Vagina (tissue), 2 donors: ENCODE measurements around the gene ZMIZ1.

Experiments used
- POLR2A ChIP-seq, 2 donors: fragments of 450-650 bp; IDR thresholded peaks; one replicate each; pipeline ENCODE4 v1.6.1; 2017; ENCODE audit warnings: antibody characterized with exemption in 2 of 2, mild to moderate bottlenecking in 2 of 2, moderate library complexity in 2 of 2
- TF ChIP-seq, protein P1 (sequence below), 3 experiments: fragments of 450-650 bp in 2 of 3; fragments of 200-600 bp in 1 of 3; sonication (generic) in 1 of 3; IDR thresholded peaks; one replicate each; pipeline ENCODE4 v1.5.1; 2017 to 2019; ENCODE audit warnings: antibody characterized with exemption in 3 of 3, mild to moderate bottlenecking in 2 of 3, moderate library complexity in 2 of 3

DNA sequence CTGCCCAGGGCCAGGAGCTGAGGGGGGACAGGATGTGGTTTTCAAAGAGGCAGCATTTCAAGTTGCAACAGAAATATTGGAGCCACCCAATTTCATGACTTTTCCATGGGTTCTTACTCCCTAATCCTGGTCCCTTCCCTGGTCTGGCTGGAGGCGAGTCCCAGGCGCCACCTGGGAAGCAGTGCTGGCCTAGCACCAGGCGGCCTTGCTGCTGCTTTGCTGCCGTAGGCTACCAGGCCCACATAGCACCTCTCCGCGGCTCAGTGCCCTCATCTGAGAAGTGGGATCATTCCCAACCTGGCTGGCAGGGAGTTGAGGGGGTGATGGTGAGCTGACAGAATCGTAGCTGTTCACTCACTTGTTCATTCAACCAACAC is 33.7 kb downstream of the ZMIZ1 start:
- TF ChIP-seq, protein P1, sequence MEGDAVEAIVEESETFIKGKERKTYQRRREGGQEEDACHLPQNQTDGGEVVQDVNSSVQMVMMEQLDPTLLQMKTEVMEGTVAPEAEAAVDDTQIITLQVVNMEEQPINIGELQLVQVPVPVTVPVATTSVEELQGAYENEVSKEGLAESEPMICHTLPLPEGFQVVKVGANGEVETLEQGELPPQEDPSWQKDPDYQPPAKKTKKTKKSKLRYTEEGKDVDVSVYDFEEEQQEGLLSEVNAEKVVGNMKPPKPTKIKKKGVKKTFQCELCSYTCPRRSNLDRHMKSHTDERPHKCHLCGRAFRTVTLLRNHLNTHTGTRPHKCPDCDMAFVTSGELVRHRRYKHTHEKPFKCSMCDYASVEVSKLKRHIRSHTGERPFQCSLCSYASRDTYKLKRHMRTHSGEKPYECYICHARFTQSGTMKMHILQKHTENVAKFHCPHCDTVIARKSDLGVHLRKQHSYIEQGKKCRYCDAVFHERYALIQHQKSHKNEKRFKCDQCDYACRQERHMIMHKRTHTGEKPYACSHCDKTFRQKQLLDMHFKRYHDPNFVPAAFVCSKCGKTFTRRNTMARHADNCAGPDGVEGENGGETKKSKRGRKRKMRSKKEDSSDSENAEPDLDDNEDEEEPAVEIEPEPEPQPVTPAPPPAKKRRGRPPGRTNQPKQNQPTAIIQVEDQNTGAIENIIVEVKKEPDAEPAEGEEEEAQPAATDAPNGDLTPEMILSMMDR (IDR thresholded peaks at IDR 0.05): no peak
- no peak for TF ChIP-seq POLR2A (IDR thresholded peaks at IDR 0.05)
